Small intestine (tissue), 7 donors: ENCODE data around the gene LPIN1. TPM values are rescaled to one million over a fixed set of nuclear protein-coding genes. Genes with fewer than 3 reads are reported as not detected.
A peak's percentile ranks its signal among the peaks of the same experiment; 100 is the strongest.

Experiments
- DNase-seq, 2 donors: peaks; one replicate each; pipeline versions ENCODE4 v3.0.0 to v3.0.0-alpha.2; 2013
- FAIRE-seq: peaks from 2 replicates; lab custom pipeline; 2012; peaks lifted over from hg19 to GRCh38; lab: Jason Lieb, UNC
- H3K27ac ChIP-seq, 3 donors: one replicate each; pipeline ENCODE4 v1.5.1; 2013; ENCODE audit warnings: low read length in 2 of 3, mild to moderate bottlenecking in 2 of 3, control low read depth in 1 of 3, inconsistent platforms in 1 of 3, low read depth in 1 of 3, moderate library complexity in 1 of 3
- H3K27me3 ChIP-seq, 3 donors: one replicate each; pipeline ENCODE4 v1.6.1; 2013; ENCODE audit warnings: low read length in 3 of 3, inconsistent platforms in 1 of 3; ENCODE audit not compliant: control insufficient read depth in 3 of 3, insufficient read depth in 3 of 3
- H3K36me3 ChIP-seq, 3 donors: one replicate each; pipeline ENCODE4 v1.6.1; 2013; ENCODE audit warnings: low read length in 3 of 3, inconsistent platforms in 1 of 3, low read depth in 1 of 3, mild to moderate bottlenecking in 1 of 3, moderate library complexity in 1 of 3; ENCODE audit not compliant: control insufficient read depth in 3 of 3, insufficient read depth in 2 of 3
- H3K4me1 ChIP-seq, 3 donors: one replicate each; pipeline ENCODE4 v1.6.1; 2013; ENCODE audit warnings: low read length in 2 of 3, inconsistent platforms in 1 of 3, low read depth in 1 of 3, mild to moderate bottlenecking in 1 of 3, moderate library complexity in 1 of 3; ENCODE audit not compliant: control insufficient read depth in 3 of 3, insufficient read depth in 2 of 3
- H3K4me3 ChIP-seq, 3 donors: one replicate each; pipeline ENCODE4 v1.5.1; 2013; ENCODE audit warnings: low read length in 3 of 3, control low read depth in 1 of 3, inconsistent platforms in 1 of 3, low read depth in 1 of 3, mild to moderate bottlenecking in 1 of 3, moderate library complexity in 1 of 3
- H3K9me3 ChIP-seq, 2 donors: one replicate each; pipeline ENCODE4 v1.6.1; 2013; ENCODE audit warnings: low read depth in 1 of 2, low read length in 1 of 2; ENCODE audit not compliant: control insufficient read depth in 2 of 2, insufficient read depth in 1 of 2
- WGBS, 3 donors: extraction: QIAGEN DNeasy Blood & Tissue Kit; methylation state at CpG; one replicate each; pipeline ENCODE4 v1.1.7; 2013; 5-methylcytosine and 5-hydroxymethylcytosine counted together
- polyA plus RNA-seq, 4 donors: library from polyadenylated mRNA; stranded (reverse) in 3 of 4; unstranded in 1 of 4; fragments of 200-250 nt in 3 of 4; fragments of 120-200 nt in 1 of 4; gene quantifications; one replicate each; pipeline versions ENCODE4 v1.2.1 to v1.2.3, GENCODE V29; 2013
- donor health status: healthy with polysubstance abuse.
- donor health status: control.
- donor health status: control.
- donor health status: Bipolar disorder and iron deficiency.
- donor health status: healthy.

The LPIN1 gene
- polyA plus RNA-seq, 4 donors, result 7.2 to 17.1 (median 8.5) TPM

DNA sequence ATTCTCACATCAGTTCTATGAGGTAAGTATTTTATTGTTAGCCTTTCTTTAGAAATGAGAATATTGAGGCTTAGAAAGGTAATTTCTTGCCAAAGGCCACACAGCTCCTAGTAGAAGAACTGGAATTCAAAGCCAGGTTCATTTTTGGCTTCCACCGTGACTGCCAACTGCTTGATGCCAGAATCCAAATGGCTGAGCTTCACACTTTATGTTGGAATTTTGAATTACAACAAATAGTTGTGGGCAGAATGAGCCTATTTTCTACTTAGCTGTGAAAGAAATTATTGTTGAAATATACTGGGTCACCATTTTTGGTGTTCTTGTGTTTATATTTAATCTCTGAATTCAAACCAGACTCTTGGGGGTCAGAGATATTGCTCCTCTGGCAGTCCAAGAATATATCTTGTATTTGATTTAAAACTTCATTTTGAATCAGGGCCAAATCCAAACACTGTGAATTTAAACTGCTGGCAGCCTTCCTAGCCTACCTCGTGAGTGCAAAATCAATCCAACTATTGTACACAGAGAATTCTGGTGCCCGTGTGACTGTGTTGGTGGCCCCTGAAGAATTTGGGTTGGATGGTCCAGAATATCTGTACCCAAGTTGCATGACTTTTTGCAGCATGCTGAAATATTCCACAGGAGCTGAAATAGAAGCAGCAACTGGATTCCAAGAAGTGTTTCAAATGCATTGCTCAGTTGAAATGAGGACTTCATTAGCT is 35.6 kb upstream of the LPIN1 start:
- H3K27ac ChIP-seq, result no peak overlapping the region
- DNase-seq, result no peak
- WGBS, 3 donors, result 45 to 56% (median 54%) methylated on average over 3 of the region's 3 CpGs
- no peaks in the 10 kb centered on the region for H3K9me3 ChIP-seq
- H3K4me1 ChIP-seq, result no peaks in the 10 kb centered on the region
- H3K4me3 ChIP-seq, result no peak overlapping the region
- no peak for FAIRE-seq
- H3K36me3 ChIP-seq, result no peaks in the 10 kb centered on the region
- peaks cover 0 to 4% (median 0%) of the 10 kb centered on the region in 3 donors for H3K27me3 ChIP-seq

DNA sequence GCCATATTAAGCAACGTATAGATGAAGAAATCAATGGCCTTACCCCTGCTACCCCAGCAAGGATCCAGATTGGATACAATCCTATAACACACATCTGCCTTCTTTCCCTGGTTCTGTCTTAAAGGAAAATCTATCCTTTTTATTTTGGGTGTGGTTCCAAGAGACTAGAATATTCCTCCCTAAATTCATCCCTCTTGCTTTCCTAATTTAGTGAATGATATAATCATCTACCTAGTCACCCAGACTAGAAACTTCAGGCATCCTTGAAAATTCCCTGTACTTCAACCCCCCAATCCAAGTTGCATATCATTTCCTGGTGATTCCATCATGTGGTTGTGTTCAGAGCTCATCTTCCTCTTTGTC is 35.1 kb upstream of the LPIN1 start:
- Histone ChIP-seq H3K9me3 (no peaks in the 10 kb centered on the region), H3K27ac (no peak overlapping the region), H3K27me3 (peaks cover 0 to 8% (median 0%) of the 10 kb centered on the region in 3 donors), H3K4me1 (no peaks in the 10 kb centered on the region), H3K36me3 (no peaks in the 10 kb centered on the region), H3K4me3 (no peak overlapping the region)
- FAIRE-seq (no peak), DNase-seq (no peak)
- WGBS, 3 donors, result 56 to 82% (median 75%) methylated on average over 1 of the region's 1 CpG

DNA sequence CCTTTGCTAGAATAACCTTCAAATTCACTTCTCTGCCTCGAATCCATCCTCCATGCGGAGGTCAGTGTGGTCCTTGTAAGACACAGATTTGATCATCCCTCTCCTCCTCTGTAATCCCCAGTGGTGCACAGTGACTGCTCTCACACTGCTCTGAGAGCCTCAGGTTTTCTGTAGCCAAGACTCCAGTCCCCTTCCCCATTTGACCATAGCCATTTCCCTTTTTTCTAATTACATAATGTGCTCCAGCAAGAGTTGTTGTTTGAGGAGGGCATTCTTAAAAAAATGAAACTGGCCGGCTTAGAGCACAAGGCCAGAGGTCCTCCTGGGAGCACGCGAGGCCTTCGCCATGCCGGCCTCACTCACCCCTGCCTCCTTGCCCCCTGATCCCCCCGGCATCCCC is 34.7 kb upstream of the LPIN1 start:
- H3K9me3 ChIP-seq, result no peaks in the 10 kb centered on the region
- H3K27ac ChIP-seq, result no peak overlapping the region
- H3K27me3 ChIP-seq, result peaks cover 0 to 8% (median 0%) of the 10 kb centered on the region in 3 donors
- H3K4me1 ChIP-seq, result no peaks in the 10 kb centered on the region
- FAIRE-seq (no peak), DNase-seq (no peak)
- no peak overlapping the region for H3K4me3 ChIP-seq
- 77 to 83% (median 81%) methylated on average over 8 of the region's 8 CpGs for WGBS, 3 donors
- H3K36me3 ChIP-seq, result no peaks in the 10 kb centered on the region

DNA sequence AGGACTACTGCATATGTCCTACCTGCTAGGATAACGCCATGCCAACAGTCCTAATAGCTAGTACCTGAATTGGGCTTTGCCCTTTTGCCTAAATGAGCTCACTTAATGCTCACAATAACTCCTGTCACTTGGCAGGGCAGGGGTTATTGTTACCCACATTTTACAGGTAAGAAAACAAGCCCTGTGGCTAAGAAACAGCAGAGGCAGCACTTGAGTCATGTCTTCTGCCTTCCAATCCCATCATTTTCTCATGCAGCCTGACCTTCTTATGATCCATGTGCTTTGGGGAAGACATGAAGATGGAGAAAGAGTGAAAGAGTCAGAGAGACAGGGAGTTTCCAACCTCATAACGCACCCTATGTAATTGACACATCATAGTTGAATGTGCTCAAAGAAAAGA is 33.6 kb upstream of the LPIN1 start:
- H3K4me1 ChIP-seq, result no peaks in the 10 kb centered on the region
- H3K9me3 ChIP-seq, result no peaks in the 10 kb centered on the region
- WGBS, 3 donors, result 79 to 92% (median 79%) methylated on average over 2 of the region's 2 CpGs
- H3K4me3 ChIP-seq, result no peak overlapping the region
- no peak overlapping the region for H3K27ac ChIP-seq
- no peak for FAIRE-seq
- no peak for DNase-seq
- H3K27me3 ChIP-seq, result peaks cover 0 to 8% (median 0%) of the 10 kb centered on the region in 3 donors
- no peaks in the 10 kb centered on the region for H3K36me3 ChIP-seq

DNA sequence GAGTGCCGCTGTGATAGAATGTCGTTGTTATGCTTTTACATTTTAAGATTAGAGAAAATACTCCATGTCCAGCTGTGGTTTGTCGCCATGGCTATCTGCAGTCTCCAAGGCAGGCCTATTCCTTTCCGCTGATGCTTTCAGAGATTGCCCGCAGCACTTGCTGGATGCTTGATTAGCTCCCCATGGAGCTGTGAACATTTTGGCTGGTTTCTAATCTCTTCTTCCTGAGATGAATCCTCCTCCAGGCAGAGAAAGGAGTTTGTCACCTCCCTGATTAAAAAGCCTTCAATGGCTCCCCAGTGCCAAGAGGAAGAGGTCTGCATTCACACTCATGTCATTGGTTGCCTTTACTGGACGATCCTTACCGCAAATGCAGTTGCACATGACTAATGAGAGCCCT is 32.6 kb upstream of the LPIN1 start:
- Histone ChIP-seq H3K27ac (no peak overlapping the region), H3K9me3 (no peaks in the 10 kb centered on the region), H3K27me3 (peaks cover 0 to 4% (median 0%) of the 10 kb centered on the region in 3 donors), H3K36me3 (no peaks in the 10 kb centered on the region), H3K4me3 (no peak overlapping the region), H3K4me1 (no peaks in the 10 kb centered on the region)
- no peak for DNase-seq
- FAIRE-seq, result no peak
- WGBS, 3 donors, result 88 to 90% (median 89%) methylated on average over 7 of the region's 7 CpGs

DNA sequence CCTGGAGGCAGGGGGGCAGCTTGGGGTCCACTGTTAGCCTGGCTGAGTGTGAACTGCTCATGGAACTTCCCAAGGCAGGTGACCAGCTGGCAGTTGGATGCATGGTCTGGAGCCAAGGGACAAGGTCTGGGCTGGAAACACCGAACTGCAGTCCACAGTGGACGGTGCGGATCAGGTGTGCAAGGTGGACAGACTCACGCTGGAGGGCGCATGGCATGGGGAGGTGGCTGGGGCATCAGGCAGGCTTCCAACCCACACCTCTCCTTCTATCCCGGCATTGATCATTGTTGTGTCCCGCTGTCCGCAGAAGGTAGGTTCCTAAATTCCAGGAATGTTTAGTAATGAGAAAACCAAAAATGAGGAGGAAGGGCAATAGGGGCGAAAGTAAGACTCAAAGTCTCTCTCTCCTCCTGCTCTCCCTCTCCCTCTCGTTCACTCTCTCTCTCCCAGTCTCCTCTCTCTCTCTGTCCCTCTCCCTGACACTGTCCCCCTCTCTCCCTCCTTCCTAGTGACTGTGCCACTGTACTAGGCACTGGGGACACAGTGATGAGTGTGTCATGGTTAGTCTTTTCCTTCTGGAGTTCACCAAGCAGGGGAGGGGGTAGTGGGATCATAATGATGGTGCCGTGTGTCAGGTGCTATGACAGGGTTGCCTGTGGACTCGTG is 30.3 kb upstream of the LPIN1 start:
- FAIRE-seq (no peak), DNase-seq (no peak)
- no peaks in the 10 kb centered on the region for H3K36me3 ChIP-seq
- peak overlapping the region in 1 of 3 donors; percentile 6 for H3K27ac ChIP-seq
- H3K4me1 ChIP-seq, result peaks cover 0 to 5% (median 0%) of the 10 kb centered on the region in 3 donors
- WGBS, 3 donors, result 88 to 92% (median 90%) methylated on average over 12 of the region's 12 CpGs
- no peaks in the 10 kb centered on the region for H3K9me3 ChIP-seq
- no peak overlapping the region for H3K4me3 ChIP-seq
- H3K27me3 ChIP-seq, result peaks cover 0 to 4% (median under 1%) of the 10 kb centered on the region in 3 donors

DNA sequence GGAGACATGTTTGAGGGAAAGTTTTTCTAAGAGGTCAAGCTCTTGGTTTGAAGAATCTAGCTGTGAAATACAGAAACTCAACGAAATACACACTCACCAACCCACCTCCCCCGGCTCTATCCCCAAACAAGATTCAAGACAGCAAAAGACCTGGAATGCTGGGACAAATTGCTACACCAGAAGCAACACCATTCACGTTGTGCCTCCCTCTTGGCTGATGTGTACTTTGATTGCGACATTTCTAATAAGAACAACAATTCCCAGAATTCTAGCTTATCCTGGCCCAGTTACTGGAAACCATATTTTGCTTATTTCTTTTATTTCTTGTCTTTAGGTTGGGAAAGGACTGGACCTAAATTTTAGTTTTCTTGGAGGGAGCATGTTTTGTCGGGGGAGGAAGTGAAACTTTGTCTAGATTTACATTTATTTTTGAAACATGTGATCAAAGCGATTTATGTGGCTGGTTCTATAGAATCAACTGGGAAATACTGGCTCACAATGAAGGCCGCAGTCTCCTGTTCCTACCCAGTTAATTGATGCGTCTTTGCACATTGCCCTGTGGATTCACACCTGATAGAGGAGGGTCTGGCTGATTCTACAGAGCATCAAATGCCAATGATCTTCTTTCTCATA is 29.6 kb upstream of the LPIN1 start:
- peak overlapping the region in 1 of 3 donors; percentile 41 for H3K27ac ChIP-seq
- no peak overlapping the region for H3K4me3 ChIP-seq
- peaks cover 0 to 10% (median 2%) of the 10 kb centered on the region in 3 donors for H3K27me3 ChIP-seq
- 68 to 80% (median 74%) methylated on average over 8 of the region's 8 CpGs for WGBS, 3 donors
- no peak for FAIRE-seq
- H3K36me3 ChIP-seq, result no peaks in the 10 kb centered on the region
- DNase-seq, result no peak
- no peaks in the 10 kb centered on the region for H3K9me3 ChIP-seq
- H3K4me1 ChIP-seq, result peaks cover 0 to 5% (median 0%) of the 10 kb centered on the region in 3 donors

DNA sequence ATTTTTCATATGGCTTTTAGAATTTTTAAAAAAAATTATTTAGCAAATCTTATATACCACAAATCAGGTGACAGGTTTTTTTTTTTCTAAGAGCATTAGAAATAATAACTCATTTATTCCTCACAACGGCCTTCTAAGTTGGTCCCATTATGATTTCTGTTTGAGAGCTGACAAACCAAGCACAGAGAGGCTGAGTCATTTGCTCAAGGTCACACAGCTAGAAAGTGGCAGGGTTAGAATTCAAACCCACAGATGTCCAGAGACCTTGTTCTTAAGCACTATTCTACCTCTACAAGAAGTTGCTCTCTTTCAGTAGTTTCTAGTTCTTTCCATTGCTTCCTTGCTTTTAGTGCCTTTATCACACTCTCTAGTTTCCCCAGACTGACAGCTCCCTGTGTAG is 28.8 kb upstream of the LPIN1 start:
- no peak for DNase-seq
- FAIRE-seq, result no peak
- no peak overlapping the region for H3K27ac ChIP-seq
- peaks cover 0 to 11% (median 2%) of the 10 kb centered on the region in 3 donors for H3K27me3 ChIP-seq
- no peaks in the 10 kb centered on the region for H3K9me3 ChIP-seq
- peaks cover 0 to 5% (median 0%) of the 10 kb centered on the region in 3 donors for H3K4me1 ChIP-seq
- WGBS, 3 donors, result 60 to 78% (median 63%) methylated on average over 1 of the region's 1 CpG
- H3K4me3 ChIP-seq, result no peak overlapping the region
- H3K36me3 ChIP-seq, result no peaks in the 10 kb centered on the region
